GM21367 (cell line): ENCODE results near the gene UCN2.

Experiments
- ATAC-seq: cut with Tn5 transposase; IDR thresholded peaks from one replicate; pipeline ENCODE4 v1.9.1; 2021; ENCODE audit not compliant: unreplicated experiment

UCN2 gene, protein sequence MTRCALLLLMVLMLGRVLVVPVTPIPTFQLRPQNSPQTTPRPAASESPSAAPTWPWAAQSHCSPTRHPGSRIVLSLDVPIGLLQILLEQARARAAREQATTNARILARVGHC

DNA sequence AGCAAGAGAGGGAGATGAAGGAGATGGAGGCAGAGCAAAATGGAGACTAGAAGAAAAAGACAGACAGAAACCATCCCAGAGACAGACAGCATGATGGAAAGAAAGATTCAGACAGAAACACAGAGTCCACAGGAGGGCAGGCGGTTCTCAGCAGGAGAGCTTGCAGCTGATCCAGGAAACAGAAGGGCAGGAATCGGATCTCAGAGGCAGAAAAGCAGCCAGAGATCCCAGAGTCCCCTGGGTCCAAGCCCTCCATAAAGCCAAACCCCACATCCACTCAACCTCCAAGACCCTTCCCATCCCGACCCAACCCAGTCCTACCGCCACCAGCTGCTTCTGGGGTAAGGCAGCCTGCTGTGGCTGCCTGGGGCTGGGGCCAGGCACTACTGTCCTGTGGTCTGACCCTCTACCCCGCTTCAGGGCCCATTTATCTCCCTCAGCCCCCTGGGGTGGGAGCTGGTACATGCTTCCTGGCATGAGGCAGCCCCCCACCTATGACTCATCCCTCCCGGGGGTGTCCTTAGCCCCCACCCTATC, at the start of gene UCN2:
TSS of gene UCN2 (minus strand) at position 400 of the 537 bp plus-strand sequence. CDS start 657 bp downstream, outside the sequence.
- no peak for ATAC-seq

DNA sequence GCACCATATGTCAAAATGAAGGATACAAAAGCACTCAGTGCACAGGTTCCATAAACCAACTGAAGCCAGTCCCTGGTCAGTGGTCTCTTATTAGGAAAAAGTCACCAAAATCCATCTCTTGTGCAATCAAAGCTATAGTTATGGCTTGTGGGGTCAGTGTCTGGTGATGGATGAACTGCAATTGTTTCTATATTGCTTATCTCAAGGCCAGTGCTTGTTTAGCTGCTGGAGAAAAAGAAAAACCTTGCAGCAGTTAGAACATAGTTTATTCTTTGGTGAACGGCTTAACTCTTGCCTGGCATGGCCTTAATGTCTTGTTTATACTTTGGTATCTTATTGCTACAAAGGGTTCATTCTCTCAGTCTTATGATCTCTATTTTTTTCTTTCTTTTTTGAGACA, 48.7 kb upstream of the UCN2 start:
- no peak for ATAC-seq

DNA sequence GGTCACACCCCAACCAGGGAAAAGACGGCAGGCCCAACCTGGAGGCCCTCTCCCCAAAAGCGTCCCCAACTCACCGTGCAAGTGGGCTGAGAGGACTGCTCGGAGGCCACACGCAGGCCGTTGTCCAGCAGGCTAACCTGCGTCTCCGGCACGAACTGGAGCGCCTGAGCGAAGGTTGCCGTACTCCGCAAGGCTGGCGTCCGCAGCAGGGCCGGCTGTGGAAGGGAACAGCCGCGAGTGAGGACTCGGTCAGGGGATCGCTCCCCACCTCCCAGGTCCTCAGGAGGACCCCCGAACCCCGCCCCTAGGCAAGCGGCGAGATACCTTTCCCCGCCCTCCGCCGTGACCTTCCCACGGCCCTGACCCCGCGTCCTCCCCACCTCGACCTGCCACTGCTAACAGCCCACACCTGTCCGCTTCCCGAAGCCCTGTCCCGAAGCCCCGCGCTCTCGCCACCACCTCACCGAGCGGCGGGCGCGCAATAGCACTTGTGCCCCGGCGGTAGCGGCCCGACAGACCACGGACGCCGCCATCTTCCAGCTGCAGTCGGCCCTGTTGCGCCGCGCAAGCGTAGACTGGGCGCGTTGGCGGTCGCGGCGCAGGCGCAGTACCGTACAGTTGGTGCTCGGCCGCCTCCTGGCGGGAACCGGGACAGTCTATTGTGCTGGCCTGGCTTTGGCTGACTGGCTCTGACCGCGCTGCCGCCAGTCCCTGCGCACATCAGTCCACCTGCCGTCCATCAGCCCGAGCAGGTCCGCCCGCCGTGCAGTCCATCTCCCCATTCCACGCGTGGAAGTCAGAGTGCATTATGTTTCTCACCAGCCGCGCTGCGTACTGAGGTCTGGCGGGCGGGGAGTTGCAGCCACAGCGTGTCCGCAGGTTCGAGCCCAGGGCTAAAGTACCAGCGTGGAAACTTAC, 45.8 kb upstream of the UCN2 start, which contains the start of gene UQCRC1:
TSS of gene UQCRC1 (minus strand) at position 559 of the 918 bp plus-strand sequence. CDS start at position 533, 26 bp downstream.
- ATAC-seq, result peak; percentile 72

DNA sequence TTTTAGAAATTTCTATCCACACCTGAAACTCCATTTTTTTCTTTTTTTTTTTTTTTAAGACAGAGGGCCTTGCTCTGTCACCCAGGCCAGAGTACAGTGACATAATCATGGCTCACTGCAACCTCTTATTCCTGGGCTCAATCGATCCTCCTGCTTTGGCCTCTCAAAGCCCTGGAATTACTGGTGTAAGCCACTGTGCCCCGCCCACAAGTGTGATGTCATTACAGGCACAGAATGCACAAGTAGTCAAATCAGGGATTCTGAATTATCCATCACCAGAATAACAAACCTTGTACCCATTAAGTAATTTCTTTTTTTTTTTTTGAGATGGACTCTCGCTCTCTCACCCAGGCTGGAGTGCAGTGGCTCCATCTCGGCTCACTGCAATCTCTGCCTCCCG, 43.9 kb upstream of the UCN2 start:
- ATAC-seq, result no peak

DNA sequence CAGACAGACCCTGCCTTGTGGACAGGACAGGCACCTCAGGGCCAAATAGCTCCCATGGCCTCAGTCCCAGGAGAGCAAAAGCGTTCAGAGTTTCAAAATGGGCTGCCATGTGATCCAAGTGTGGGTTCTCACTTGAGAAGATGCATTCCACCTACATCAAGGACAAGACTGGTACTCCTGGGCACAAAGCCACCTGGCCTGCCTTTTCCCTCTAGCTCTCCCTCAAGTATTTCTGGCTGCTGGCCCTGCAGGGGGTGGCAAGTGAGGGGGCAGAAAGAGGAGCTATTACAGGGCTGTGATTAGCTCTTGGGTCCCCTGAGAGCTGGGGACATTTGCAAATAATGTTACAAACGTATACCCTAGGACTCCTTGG, 38.0 kb upstream of the UCN2 start:
- ATAC-seq, result no peak

DNA sequence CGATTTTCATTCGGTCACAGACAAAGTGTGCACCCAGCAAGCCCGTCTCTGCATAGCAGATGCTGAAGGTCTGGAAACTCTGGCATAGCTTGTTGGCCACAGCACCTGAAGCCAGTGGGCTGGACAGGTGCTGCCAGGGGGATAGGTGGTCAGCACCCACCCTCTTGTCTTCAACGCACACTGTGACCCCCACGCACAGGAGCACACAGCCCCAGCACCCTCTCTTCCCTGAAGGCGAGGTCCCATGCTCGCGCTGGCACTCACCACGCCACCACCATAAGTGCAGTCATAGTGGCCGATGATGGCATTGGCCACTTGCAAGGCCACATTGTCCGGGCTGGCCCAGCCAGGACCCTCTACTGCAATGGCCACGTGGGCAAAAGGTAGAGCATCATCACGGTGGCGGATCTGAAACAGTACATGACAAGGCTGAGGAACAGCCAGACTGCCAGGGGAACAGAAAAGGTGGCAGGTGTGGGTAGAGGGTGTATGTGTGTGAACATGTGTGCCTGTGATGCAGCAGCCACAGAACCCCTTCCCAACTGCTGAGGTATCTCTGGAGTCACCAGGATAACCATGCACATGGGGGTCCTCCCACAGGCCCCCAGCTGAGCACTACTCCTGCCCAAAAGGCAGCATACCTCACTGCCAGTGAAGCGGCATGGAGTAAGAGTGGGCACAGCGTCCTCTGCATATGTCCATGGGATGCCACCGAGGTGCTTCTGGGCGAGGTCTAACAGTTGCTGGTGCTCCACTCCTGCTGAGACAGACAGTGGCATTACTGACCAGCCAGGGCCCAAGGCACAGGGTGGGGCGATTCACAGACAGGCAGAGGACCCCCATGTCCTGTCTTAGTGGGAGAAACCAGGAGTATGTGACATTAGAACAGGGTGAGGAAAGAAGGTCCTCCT, 37.4 kb upstream of the UCN2 start:
- ATAC-seq, result no peak

DNA sequence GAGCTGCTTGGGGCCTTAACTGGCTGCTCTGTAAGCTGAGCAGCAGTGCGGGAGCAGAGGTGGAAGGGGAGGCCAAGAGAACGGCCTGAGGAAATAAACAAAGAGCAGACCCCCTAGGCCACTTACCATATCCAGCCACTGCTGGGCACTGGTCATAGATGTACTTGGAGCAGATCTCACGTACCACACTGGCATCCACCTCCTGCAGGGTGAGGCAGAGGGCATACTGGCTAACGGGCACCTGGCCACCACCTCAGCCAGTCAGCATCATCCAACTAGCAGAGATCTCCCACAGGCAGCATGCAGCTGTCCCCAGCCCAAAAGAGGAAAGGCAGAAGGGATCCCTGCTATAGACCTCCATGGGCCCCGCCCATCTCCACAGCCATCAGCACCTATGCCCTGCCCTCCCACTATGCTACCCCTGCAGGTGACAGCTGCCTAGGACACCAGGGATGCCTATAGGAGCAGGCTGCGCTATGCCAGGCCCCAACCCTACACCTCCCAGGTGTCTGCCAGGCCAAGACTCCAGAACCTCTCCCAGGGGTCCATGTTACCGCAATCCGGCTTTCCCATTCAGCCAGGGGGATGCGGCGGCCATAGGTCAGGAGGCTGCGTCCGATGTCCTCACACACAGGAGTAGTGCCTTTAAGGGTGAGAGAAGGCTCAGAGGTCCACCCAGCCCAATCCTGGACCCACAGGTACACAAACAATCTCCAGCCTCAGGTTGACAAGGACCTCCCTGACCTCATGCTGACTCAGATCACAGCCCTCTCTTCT, 36.1 kb upstream of the UCN2 start:
- no peak for ATAC-seq

DNA sequence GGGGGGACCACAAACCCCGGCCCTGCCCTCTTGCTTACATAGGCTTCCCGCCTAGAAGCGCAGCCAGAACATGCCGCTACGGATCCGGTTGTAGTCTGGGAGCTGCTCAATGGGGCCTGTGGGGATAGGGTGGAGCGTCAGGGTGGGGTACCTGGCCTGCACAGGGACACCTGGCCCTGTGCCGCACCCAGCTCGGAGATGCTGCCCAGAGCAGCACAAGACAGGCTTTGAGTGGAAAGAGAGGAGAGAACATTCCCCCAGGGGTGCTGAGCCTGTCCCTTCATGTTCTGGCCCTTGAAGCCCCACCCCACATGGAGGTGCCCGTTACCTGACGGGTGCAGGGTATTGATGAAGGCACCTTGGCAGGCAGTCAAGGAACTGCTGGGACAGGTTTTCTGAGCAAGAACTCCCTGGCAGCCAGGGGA, 35.5 kb upstream of the UCN2 start:
- ATAC-seq, result no peak

DNA sequence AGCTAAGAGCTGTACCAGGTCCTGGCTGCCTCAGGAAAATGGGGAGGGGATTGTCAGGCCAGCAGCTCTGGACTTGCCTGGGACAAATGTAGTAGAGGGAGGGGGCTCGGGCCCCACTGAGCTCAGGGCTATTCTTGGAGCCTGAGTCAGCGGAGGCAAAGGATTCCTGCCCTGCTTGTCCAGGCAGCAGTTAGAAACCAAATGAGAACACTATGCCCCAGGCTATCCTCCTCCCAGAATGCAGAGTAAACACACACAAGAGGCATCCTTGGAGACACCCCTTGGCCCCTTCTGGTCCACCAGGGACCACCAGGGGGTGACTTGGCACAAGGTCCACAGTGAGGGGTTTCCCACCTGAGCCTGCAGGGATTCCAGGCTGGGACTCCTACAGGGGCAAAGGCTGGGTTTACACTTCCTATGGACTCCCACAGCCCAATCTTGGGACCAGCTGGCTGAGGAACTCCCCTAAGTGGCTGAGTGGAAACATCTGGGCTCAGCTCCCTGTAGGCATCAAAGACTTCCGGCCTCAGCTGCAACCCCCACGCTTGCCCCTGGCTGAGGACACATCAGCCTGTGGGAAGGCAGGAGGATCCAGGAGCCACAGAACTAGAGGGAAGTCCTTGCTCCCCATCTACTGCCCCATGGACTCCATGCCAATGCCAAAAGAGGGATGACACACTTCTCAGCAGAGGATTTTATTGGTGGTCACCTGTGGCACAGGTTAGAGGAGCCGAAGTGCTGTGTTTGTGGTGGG, 34.9 kb upstream of the UCN2 start:
- ATAC-seq, result no peak

DNA sequence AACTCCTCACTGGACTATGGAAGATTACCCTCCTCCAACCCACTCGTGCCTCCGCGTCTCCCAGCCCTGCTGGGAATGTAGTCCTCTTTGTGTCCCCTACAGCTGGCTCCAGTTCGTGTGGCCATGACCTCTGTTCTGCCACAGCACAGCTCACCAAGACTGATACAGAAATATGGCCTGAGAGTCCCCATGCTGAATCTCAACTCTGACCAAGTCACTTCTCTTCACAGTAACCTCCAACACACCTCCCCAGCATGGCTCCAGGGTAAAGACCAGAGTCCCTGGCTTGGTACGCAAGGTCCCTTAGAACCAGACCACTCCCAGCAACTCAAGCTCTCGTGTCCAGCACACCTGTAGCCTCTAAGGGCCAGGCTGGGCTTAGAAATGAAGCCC, 33.8 kb upstream of the UCN2 start:
- no peak for ATAC-seq

DNA sequence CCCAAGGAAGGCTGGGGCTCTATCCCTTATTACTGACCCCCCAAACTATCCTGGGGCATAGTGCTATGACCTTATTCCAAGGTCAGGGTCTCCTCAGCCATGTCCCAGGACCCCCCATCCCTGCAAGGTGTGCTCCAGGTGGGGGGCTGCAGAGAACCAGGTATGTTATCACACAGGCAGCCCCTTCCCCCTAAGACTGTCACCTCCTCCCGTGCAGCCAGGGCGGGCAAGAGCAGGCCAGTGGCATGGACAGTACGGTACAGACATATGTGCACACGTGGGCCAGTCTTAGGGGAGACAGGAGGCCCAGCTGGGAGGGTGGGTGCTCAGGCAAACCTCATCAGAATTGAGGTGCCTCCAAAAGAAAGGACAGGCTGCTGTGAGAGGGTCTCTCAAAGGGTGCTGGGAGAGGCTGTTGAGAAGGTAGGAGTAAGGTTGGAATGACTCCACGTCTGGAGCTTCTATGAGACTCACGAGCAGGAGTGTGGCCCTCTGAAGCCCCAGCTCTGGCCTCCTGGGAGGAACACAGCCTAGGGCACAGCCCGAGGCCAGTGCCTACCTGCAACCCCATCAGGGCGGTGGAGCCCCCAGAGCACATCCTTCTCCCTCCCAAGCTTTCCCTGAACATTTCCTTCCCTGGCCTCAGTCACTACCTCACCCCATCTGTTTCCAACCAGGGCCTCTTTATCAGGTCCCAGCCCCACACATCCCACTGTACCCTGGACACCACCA, 33.3 kb upstream of the UCN2 start:
- ATAC-seq, result no peak

DNA sequence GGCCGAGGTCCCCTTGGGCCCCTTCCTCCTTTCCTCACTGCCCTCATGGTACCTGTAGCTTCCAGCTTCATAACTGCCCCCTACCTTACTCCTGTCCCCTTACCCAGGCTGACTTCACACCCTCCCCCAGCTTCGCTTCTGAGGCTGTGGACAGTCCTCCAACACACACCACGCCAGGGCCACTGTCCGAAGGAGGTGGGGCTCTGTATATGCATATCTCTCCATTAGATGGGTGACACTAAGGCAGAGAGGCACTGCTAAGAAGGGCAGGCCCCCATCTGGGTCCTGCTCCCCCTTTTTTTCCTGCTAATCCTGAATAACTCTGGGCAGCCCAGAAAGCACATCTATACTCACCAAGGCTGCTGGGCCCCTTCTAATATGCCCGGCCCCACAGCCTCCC, 32.6 kb upstream of the UCN2 start:
- ATAC-seq, result no peak

DNA sequence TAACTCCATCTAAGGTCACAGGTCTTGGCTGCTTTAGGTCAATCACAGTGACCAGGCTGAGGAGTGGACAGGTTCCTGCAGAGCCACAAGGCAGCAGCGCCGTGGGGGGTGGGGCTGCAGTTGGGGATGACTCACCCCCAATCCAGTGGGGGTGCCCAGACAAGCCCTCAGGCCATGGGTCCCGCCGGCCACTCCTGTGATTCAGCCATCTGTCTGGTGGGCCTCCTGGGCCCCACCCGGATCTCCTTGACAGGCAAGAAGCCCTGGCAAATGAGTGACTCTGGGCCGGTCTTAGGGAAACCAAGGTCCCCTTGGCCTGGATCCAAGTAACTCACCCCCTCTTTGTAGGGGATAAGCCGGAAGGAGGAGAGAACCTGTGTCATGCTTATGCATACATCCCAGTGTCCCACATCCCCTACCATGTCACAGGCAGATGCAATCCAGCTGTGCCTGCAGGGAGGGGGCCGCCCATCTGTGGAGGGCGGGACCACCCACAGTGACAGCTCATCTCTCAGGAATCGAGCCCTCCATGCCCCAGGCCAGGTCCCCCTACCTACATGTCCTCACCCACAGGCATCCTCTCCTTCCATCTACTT, 32.0 kb upstream of the UCN2 start:
- no peak for ATAC-seq

DNA sequence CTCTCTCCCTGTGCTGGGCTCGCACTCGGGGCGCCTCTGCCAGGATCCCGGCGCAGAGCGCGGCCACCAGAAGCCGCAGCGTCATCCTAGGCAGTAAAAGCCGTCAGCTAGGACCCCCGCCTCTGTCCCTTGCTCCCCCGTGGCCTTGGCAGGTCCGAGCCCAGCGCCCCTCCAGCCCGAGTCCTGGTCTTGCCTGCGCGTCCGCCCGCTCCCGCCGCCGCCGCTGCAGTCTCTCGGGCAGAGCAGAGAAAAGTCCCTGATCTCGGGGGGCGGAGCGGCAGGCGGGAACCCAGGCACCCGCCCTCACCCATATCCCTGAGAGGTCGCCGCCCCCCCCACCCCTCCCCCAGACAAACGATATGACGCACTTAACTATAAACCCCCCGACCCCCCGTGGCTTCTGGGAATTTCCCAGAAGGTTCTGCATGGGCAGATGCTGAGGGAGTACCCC, 31.5 kb upstream of the UCN2 start, which contains the start of gene COL7A1:
TSS of gene COL7A1 (minus strand) at position 255 of the 451 bp plus-strand sequence. CDS start at position 85, 170 bp downstream.
- ATAC-seq, result no peak

DNA sequence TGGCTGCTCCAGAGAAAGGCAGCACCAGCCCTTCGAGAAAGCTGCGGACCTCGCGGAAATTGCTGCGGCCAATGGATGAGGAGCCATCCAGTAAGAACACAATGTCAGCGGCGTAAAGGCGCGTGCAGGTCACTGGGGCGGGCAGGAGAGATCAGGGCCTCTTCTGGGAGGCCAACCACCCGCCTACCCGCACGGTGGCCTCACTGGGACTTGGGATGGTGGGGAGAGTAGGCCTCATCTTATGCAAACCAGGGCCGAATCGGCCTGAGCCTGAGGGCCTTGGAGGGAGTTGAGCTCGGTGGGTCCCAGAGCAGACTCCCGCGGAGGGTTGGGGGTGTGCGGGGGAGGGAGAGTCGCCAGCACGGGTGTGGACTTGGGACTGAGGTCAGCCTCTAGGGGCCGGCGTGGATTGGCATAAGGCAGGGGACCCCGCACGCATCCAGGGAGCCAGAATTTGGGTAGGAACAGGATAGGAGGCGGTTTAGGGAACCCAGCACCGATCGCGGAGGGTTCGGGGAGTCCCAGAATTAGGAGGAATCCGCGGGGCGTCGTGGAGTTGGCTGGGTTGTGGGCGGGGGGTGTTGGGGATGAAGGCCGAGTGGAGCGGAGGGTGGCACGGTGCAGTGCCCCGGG, 31.0 kb upstream of the UCN2 start:
- ATAC-seq, result no peak

DNA sequence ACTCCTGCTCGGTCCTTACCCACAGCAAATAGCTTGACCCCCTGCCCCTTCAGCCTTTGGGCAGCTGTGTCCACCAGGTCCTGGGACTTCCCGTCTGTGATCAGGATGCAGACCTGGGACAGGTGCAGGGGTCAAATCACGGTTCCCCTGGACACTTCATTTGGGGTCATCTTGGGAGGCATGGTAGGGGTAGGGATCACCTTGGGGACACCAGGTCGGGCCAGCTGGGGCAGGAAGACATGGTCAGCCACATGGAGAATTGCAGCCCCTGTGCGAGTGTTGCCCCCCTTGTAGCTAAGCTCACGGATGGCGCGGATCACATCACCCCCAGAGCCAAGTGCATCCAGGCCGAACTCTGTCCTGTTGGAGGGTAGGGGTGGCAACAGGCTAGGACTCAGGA, 29.8 kb upstream of the UCN2 start:
- ATAC-seq, result no peak

DNA sequence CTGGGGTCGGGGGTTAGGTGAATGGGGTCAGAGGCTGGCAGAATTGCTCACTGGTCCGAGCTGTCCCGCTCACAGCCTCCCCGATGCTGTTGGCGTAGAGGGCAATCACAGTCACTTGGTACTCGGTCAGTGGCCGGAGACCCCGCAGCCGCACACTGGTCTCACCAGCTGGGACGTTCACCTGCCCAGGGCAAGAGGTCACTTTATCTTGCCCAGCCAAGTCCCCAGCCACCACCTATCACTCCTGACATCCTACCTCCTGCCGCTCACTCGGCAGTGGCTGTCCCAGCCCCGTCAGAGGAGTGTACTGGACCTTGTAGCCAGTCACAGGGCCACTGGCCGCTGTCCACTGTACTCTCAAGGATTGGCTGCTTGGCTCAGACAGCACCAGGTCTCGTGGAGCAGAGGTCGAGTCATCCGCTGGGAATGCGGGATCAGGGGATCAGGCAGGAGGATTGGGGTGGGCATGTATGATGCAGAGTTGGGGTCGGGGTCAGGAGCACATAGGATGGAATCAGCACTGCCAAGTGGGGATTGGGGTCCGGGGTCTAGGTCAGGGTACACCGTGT, 29.0 kb upstream of the UCN2 start:
- ATAC-seq, result no peak
